ENCODE measurements around the gene GIMAP5. TPM values are rescaled to one million over a fixed set of nuclear protein-coding genes. Genes with fewer than 3 reads are reported as not detected.
"Not testable (repeated sequence)": the region's sequence is repeated elsewhere in the genome, so short reads cannot be mapped to it uniquely, and the experiment has no call there.

GIMAP5 gene
- total and polyA plus RNA-seq, 2 experiments from 2014 or later: not detected

- no peak overlapping the region for H2AFZ ChIP-seq
- H3K4me2 ChIP-seq (ENCODE audit: unreplicated experiment): no peak overlapping the region
- H3K79me2 ChIP-seq (ENCODE audit: insufficient read depth): no peaks in the 10 kb centered on the region
- no peaks in the 10 kb centered on the region for H3K27me3 ChIP-seq (replicated peaks; ENCODE audit: insufficient read depth)
- no peaks in the 10 kb centered on the region for H3K36me3 ChIP-seq (ENCODE audit: low read depth)
- H3K27ac ChIP-seq: no peak overlapping the region
- H3F3A ChIP-seq (ENCODE audit: insufficient read depth): no peaks in the 10 kb centered on the region
- DNase-seq: no peak
- in situ Hi-C loops (cut with MboI): no loop called here
- H3K9me3 ChIP-seq (ENCODE audit: low read depth): no peaks in the 10 kb centered on the region
- no peaks in the 10 kb centered on the region for H4K20me1 ChIP-seq (ENCODE audit: insufficient read depth)
- H3K9me2 ChIP-seq (ENCODE audit: insufficient read depth): no peaks in the 10 kb centered on the region
- no peak overlapping the region for H3K9ac ChIP-seq
- 9 to 25% methylated on average over 3 of the region's 3 CpGs for WGBS, 2 experiments (ENCODE audit: low coverage in 1 of 2, low lambda C conversion rate in 2 of 2, missing lambda C conversion rate in 2 of 2)
- H3K4me3 ChIP-seq: no peak overlapping the region
- H3K4me1 ChIP-seq (ENCODE audit: insufficient read depth): no peaks in the 10 kb centered on the region
- TF ChIP-seq EZH2phosphoT487 (IDR thresholded peaks at IDR 0.05; ENCODE audit: insufficient read depth, low read depth) (no peak), EZH2 (IDR thresholded peaks at IDR 0.05; ENCODE audit: insufficient read depth, poor library complexity, severe bottlenecking) (no peak)
Observed at GRCh38 chr7:150756166-150756565, 18.9 kb downstream of the GIMAP5 start.

- Histone ChIP-seq H3K27me3 (replicated peaks; ENCODE audit: insufficient read depth) (no peaks in the 10 kb centered on the region), H4K20me1 (ENCODE audit: insufficient read depth) (no peaks in the 10 kb centered on the region), H3K27ac (no peak overlapping the region), H3K4me3 (no peak overlapping the region), H3K4me2 (ENCODE audit: unreplicated experiment) (no peak overlapping the region), H2AFZ (no peak overlapping the region), H3K79me2 (ENCODE audit: insufficient read depth) (no peaks in the 10 kb centered on the region), H3K9ac (no peak overlapping the region), H3K4me1 (ENCODE audit: insufficient read depth) (no peaks in the 10 kb centered on the region), H3K9me3 (ENCODE audit: low read depth) (no peaks in the 10 kb centered on the region), H3F3A (ENCODE audit: insufficient read depth) (no peaks in the 10 kb centered on the region), H3K36me3 (ENCODE audit: low read depth) (no peaks in the 10 kb centered on the region), H3K9me2 (ENCODE audit: insufficient read depth) (no peaks in the 10 kb centered on the region)
- DNase-seq: peak; percentile 20
- 0 to 18% methylated on average over 1 of the region's 1 CpG for WGBS, 2 experiments (ENCODE audit: low coverage in 1 of 2, low lambda C conversion rate in 2 of 2, missing lambda C conversion rate in 2 of 2)
- TF ChIP-seq EZH2phosphoT487 (IDR thresholded peaks at IDR 0.05; ENCODE audit: insufficient read depth, low read depth): no peak
- no peak for TF ChIP-seq EZH2 (IDR thresholded peaks at IDR 0.05; ENCODE audit: insufficient read depth, poor library complexity, severe bottlenecking)
- in situ Hi-C loops (cut with MboI): no loop called here
Observed at GRCh38 chr7:150756858-150757257, 19.6 kb downstream of the GIMAP5 start.

GRCh38 chr7:150759479-150759878 lies 22.3 kb downstream of the GIMAP5 start:
- H3K9ac ChIP-seq: no peak overlapping the region
- no peaks in the 10 kb centered on the region for H3K27me3 ChIP-seq (replicated peaks; ENCODE audit: insufficient read depth)
- no peak overlapping the region for H2AFZ ChIP-seq
- no peaks in the 10 kb centered on the region for H4K20me1 ChIP-seq (ENCODE audit: insufficient read depth)
- TF ChIP-seq EZH2phosphoT487 (IDR thresholded peaks at IDR 0.05; ENCODE audit: insufficient read depth, low read depth) (no peak), EZH2 (IDR thresholded peaks at IDR 0.05; ENCODE audit: insufficient read depth, poor library complexity, severe bottlenecking) (no peak)
- no peak overlapping the region for H3K27ac ChIP-seq
- no peaks in the 10 kb centered on the region for H3F3A ChIP-seq (ENCODE audit: insufficient read depth)
- no peaks in the 10 kb centered on the region for H3K9me2 ChIP-seq (ENCODE audit: insufficient read depth)
- WGBS, 2 experiments (ENCODE audit: low coverage in 1 of 2, low lambda C conversion rate in 2 of 2, missing lambda C conversion rate in 2 of 2): 9 to 13% methylated on average over 1 of the region's 1 CpG
- no peak overlapping the region for H3K4me3 ChIP-seq
- in situ Hi-C loops (cut with MboI): no loop called here
- H3K79me2 ChIP-seq (ENCODE audit: insufficient read depth): no peaks in the 10 kb centered on the region
- no peak overlapping the region for H3K4me2 ChIP-seq (ENCODE audit: unreplicated experiment)
- no peaks in the 10 kb centered on the region for H3K36me3 ChIP-seq (ENCODE audit: low read depth)
- H3K4me1 ChIP-seq (ENCODE audit: insufficient read depth): no peaks in the 10 kb centered on the region
- no peak for DNase-seq
- H3K9me3 ChIP-seq (ENCODE audit: low read depth): no peaks in the 10 kb centered on the region

GRCh38 chr7:150766334-150766709 lies 29.1 kb downstream of the GIMAP5 start:
- Histone ChIP-seq H4K20me1 (ENCODE audit: insufficient read depth) (no peaks in the 10 kb centered on the region), H2AFZ (no peak overlapping the region), H3K9me3 (ENCODE audit: low read depth) (no peaks in the 10 kb centered on the region), H3K9me2 (ENCODE audit: insufficient read depth) (no peaks in the 10 kb centered on the region), H3K4me2 (ENCODE audit: unreplicated experiment) (no peak overlapping the region), H3F3A (ENCODE audit: insufficient read depth) (no peaks in the 10 kb centered on the region), H3K27me3 (replicated peaks; ENCODE audit: insufficient read depth) (no peaks in the 10 kb centered on the region), H3K4me1 (ENCODE audit: insufficient read depth) (no peaks in the 10 kb centered on the region), H3K79me2 (ENCODE audit: insufficient read depth) (no peaks in the 10 kb centered on the region), H3K36me3 (ENCODE audit: low read depth) (no peaks in the 10 kb centered on the region), H3K27ac (no peak overlapping the region), H3K4me3 (no peak overlapping the region), H3K9ac (no peak overlapping the region)
- DNase-seq: no peak
- TF ChIP-seq EZH2 (IDR thresholded peaks at IDR 0.05; ENCODE audit: insufficient read depth, poor library complexity, severe bottlenecking) (no peak), EZH2phosphoT487 (IDR thresholded peaks at IDR 0.05; ENCODE audit: insufficient read depth, low read depth) (no peak)
- in situ Hi-C loops (cut with MboI): no loop called here

- no peaks in the 10 kb centered on the region for H4K20me1 ChIP-seq (ENCODE audit: insufficient read depth)
- no peaks in the 10 kb centered on the region for H3K36me3 ChIP-seq (ENCODE audit: low read depth)
- 42 to 50% methylated on average over 4 of the region's 4 CpGs for WGBS, 2 experiments (ENCODE audit: low coverage in 1 of 2, low lambda C conversion rate in 2 of 2, missing lambda C conversion rate in 2 of 2)
- H3F3A ChIP-seq (ENCODE audit: insufficient read depth): no peaks in the 10 kb centered on the region
- H3K4me3 ChIP-seq: no peak overlapping the region
- no peaks in the 10 kb centered on the region for H3K9me2 ChIP-seq (ENCODE audit: insufficient read depth)
- in situ Hi-C loops (cut with MboI): no loop called here
- no peak overlapping the region for H3K4me2 ChIP-seq (ENCODE audit: unreplicated experiment)
- H3K27me3 ChIP-seq (replicated peaks; ENCODE audit: insufficient read depth): no peaks in the 10 kb centered on the region
- DNase-seq: no peak
- no peaks in the 10 kb centered on the region for H3K4me1 ChIP-seq (ENCODE audit: insufficient read depth)
- no peak overlapping the region for H2AFZ ChIP-seq
- H3K79me2 ChIP-seq (ENCODE audit: insufficient read depth): no peaks in the 10 kb centered on the region
- no peaks in the 10 kb centered on the region for H3K9me3 ChIP-seq (ENCODE audit: low read depth)
- no peak overlapping the region for H3K9ac ChIP-seq
- H3K27ac ChIP-seq: no peak overlapping the region
- TF ChIP-seq EZH2 (IDR thresholded peaks at IDR 0.05; ENCODE audit: insufficient read depth, poor library complexity, severe bottlenecking) (no peak), EZH2phosphoT487 (IDR thresholded peaks at IDR 0.05; ENCODE audit: insufficient read depth, low read depth) (no peak)
Observed at GRCh38 chr7:150769768-150770167, 32.5 kb downstream of the GIMAP5 start.

GRCh38 chr7:150774131-150774530 lies 36.9 kb downstream of the GIMAP5 start:
- H3F3A ChIP-seq (ENCODE audit: insufficient read depth); H3K4me1 ChIP-seq (ENCODE audit: insufficient read depth); H3K9ac ChIP-seq; H3K27me3 ChIP-seq (replicated peaks; ENCODE audit: insufficient read depth); H3K9me2 ChIP-seq (ENCODE audit: insufficient read depth); H3K79me2 ChIP-seq (ENCODE audit: insufficient read depth); H3K27ac ChIP-seq; H3K4me3 ChIP-seq; DNase-seq; H3K36me3 ChIP-seq (ENCODE audit: low read depth); H3K9me3 ChIP-seq (ENCODE audit: low read depth); in situ Hi-C loops (cut with MboI); H3K4me2 ChIP-seq (ENCODE audit: unreplicated experiment); H4K20me1 ChIP-seq (ENCODE audit: insufficient read depth); H2AFZ ChIP-seq: not testable (repeated sequence)
- WGBS, 2 experiments (ENCODE audit: low coverage in 1 of 2, low lambda C conversion rate in 2 of 2, missing lambda C conversion rate in 2 of 2): 7 to 22% methylated on average over 1 of the region's 1 CpG

All from GM23248 (cell line).